GM18868 (cell line): ENCODE data around the gene MCM7.
"Not testable (repeated sequence)": the region's sequence is repeated elsewhere in the genome, so short reads cannot be mapped to it uniquely, and the experiment has no call there.

ENCODE experiments used
- ATAC-seq: cut with Tn5 transposase; IDR thresholded peaks from one replicate; pipeline ENCODE4 v1.9.1; 2021; ENCODE audit warnings: mild to moderate bottlenecking, moderate library complexity; ENCODE audit not compliant: unreplicated experiment

MCM7 gene

GRCh38 chr7:100101016-100101862, at the start of gene MCM7, which contains the start of gene AP4M1:
MCM7 (minus strand) TSS chr7:100101397; CDS start chr7:100101294, 103 bp downstream.
AP4M1 (plus strand) TSS chr7:100101643; CDS start chr7:100101715, 72 bp downstream.
- peak; percentile 82 for ATAC-seq

GRCh38 chr7:100148559-100149328, 47.5 kb upstream of the MCM7 start, which contains the start of gene LAMTOR4:
LAMTOR4 (plus strand) TSS chr7:100148918; CDS start chr7:100148973, 55 bp downstream.
- peak; percentile 98 for ATAC-seq

GRCh38 chr7:100148225-100148558, 47.0 kb upstream of the MCM7 start:
- no peak for ATAC-seq

- ATAC-seq: no peak
Observed at GRCh38 chr7:100147278-100147677, 46.1 kb upstream of the MCM7 start.

- not testable (repeated sequence) for ATAC-seq
Observed at GRCh38 chr7:100146350-100146749, 45.2 kb upstream of the MCM7 start.

- no peak for ATAC-seq
Observed at GRCh38 chr7:100142461-100142860, 41.3 kb upstream of the MCM7 start.

- ATAC-seq: no peak
Observed at GRCh38 chr7:100141555-100141949, 40.4 kb upstream of the MCM7 start.

- ATAC-seq: no peak
Observed at GRCh38 chr7:100137851-100138760, 36.9 kb upstream of the MCM7 start.

GRCh38 chr7:100132697-100133151, 31.5 kb upstream of the MCM7 start:
- ATAC-seq: peak; percentile 50

GRCh38 chr7:100132126-100132525, 30.9 kb upstream of the MCM7 start:
- no peak for ATAC-seq

- ATAC-seq: no peak
Observed at GRCh38 chr7:100130608-100131453, 29.6 kb upstream of the MCM7 start.

- ATAC-seq: not testable (repeated sequence)
Observed at GRCh38 chr7:100130220-100130607, 29.0 kb upstream of the MCM7 start.

- no peak for ATAC-seq
Observed at GRCh38 chr7:100128637-100128963, 27.4 kb upstream of the MCM7 start.

GRCh38 chr7:100127866-100128636, 26.9 kb upstream of the MCM7 start:
- peak; percentile 10 for ATAC-seq

GRCh38 chr7:100126931-100127865, 26.0 kb upstream of the MCM7 start, which contains the start of gene MBLAC1:
MBLAC1 (plus strand) TSS chr7:100126967; CDS start chr7:100127396, 429 bp downstream.
- ATAC-seq: peak; percentile 61

- ATAC-seq: no peak
Observed at GRCh38 chr7:100126239-100126930, 25.2 kb upstream of the MCM7 start.
